ENCODE measurements around the gene DNAJB14.

Gene DNAJB14

DNA sequence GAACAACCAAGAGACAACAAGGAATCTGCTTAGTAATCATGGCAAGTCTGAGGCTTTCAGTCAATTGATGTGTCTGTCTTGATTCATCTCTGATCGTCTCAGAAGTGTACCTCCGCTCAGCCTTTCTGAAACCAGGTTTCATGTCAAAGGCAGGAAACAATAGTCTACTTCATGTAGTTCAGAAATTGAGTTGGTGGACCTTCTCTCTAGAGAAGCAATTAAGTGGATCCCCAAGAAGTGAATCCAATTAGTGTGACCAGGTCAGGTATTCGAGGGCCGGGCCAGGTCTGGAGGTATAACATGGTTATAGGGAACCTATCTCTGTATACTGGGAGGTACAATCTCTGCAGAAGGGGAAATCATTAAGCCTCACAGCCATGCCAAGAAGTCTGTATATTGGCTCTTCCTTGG, 97.8 kb downstream of the DNAJB14 start:
- Histone ChIP-seq H3K36me3 (ENCODE audit: control insufficient read depth, insufficient read depth, low read length) (no peaks in the 10 kb centered on the region), H3K9me3 (ENCODE audit: control insufficient read depth, low read length) (no peaks in the 10 kb centered on the region), H3K4me3 (ENCODE audit: extremely low read depth, insufficient read depth, low read length, poor library complexity, severe bottlenecking) (no peak overlapping the region), H3K4me1 (ENCODE audit: control insufficient read depth, insufficient read depth, low read length, poor library complexity, severe bottlenecking) (no peaks in the 10 kb centered on the region), H3K27ac (ENCODE audit: low read depth, low read length, severe bottlenecking) (no peak overlapping the region)
- 90 to 92% methylated on average over 3 to 4 of the region's 4 CpGs for WGBS, 2 experiments (ENCODE audit: insufficient coverage in 2 of 2)

- no peaks in the 10 kb centered on the region for H3K9me3 ChIP-seq (ENCODE audit: control insufficient read depth, low read length)
- no peaks in the 10 kb centered on the region for H3K36me3 ChIP-seq (ENCODE audit: control insufficient read depth, insufficient read depth, low read length)
- no peak overlapping the region for H3K27ac ChIP-seq (ENCODE audit: low read depth, low read length, severe bottlenecking)
- 78 to 93% methylated on average over 5 to 9 of the region's 10 CpGs for WGBS, 2 experiments (ENCODE audit: insufficient coverage in 2 of 2)
- no peaks in the 10 kb centered on the region for H3K4me1 ChIP-seq (ENCODE audit: control insufficient read depth, insufficient read depth, low read length, poor library complexity, severe bottlenecking)
- no peak overlapping the region for H3K4me3 ChIP-seq (ENCODE audit: extremely low read depth, insufficient read depth, low read length, poor library complexity, severe bottlenecking)
Observed at GRCh38 chr4:99847362-99847976, 98.9 kb downstream of the DNAJB14 start.

GRCh38 chr4:99846891-99847290, 99.5 kb downstream of the DNAJB14 start:
- WGBS, 2 experiments (ENCODE audit: insufficient coverage in 2 of 2): no CpG with 5 or more reads among the region's 1 CpG
- Histone ChIP-seq H3K36me3 (ENCODE audit: control insufficient read depth, insufficient read depth, low read length) (no peaks in the 10 kb centered on the region), H3K9me3 (ENCODE audit: control insufficient read depth, low read length) (no peaks in the 10 kb centered on the region), H3K4me1 (ENCODE audit: control insufficient read depth, insufficient read depth, low read length, poor library complexity, severe bottlenecking) (no peaks in the 10 kb centered on the region), H3K4me3 (ENCODE audit: extremely low read depth, insufficient read depth, low read length, poor library complexity, severe bottlenecking) (no peak overlapping the region), H3K27ac (ENCODE audit: low read depth, low read length, severe bottlenecking) (no peak overlapping the region)
